Immature natural killer cell (primary cell): Measurements from ENCODE around the gene TEX14. TPM values are rescaled to one million over a fixed set of nuclear protein-coding genes. Genes with fewer than 3 reads are reported as not detected.

Experiments
- DNase-seq, 3 donors: peaks; one replicate each; pipeline ENCODE4 v3.0.0; 2022; ENCODE audit warnings: mixed read lengths in 1 of 3
- H3K27ac Mint-ChIP-seq, 6 donors: one replicate each; pipeline ENCODE4 v1.8.0; 2020; ENCODE audit warnings: mixed read lengths in 6 of 6, mild to moderate bottlenecking in 5 of 6, inconsistent platforms in 4 of 6, moderate library complexity in 3 of 6
- H3K27me3 Mint-ChIP-seq, 3 donors: one replicate each; pipeline ENCODE4 v1.8.0; 2020 to 2021; ENCODE audit warnings: low read depth in 3 of 3, mild to moderate bottlenecking in 3 of 3, mixed read lengths in 3 of 3, moderate library complexity in 3 of 3, inconsistent platforms in 1 of 3
- H3K36me3 Mint-ChIP-seq, 3 donors: one replicate each; pipeline ENCODE4 v1.8.0; 2020; ENCODE audit warnings: mixed read lengths in 3 of 3, inconsistent platforms in 2 of 3, mild to moderate bottlenecking in 2 of 3
- H3K4me1 Mint-ChIP-seq, 2 donors: one replicate each; pipeline ENCODE4 v1.8.0; 2020; ENCODE audit warnings: inconsistent platforms in 2 of 2, mild to moderate bottlenecking in 2 of 2, mixed read lengths in 2 of 2, moderate library complexity in 1 of 2
- H3K4me3 Mint-ChIP-seq, 5 donors: one replicate each; pipeline ENCODE4 v1.8.0; 2020; ENCODE audit warnings: mild to moderate bottlenecking in 5 of 5, mixed read lengths in 5 of 5, inconsistent platforms in 3 of 5, moderate library complexity in 3 of 5
- H3K9me3 Mint-ChIP-seq, 6 donors: one replicate each; pipeline ENCODE4 v1.8.0; 2020; ENCODE audit warnings: mild to moderate bottlenecking in 6 of 6, mixed read lengths in 6 of 6, inconsistent platforms in 4 of 6, moderate library complexity in 3 of 6
- polyA plus RNA-seq, 3 donors: library from polyadenylated mRNA; unstranded; fragments of 300-500 nt; fragmentation: Illumina TruSeq; gene quantifications; one replicate each; pipeline ENCODE4 v1.2.3, GENCODE V29; 2021

Gene TEX14, protein sequence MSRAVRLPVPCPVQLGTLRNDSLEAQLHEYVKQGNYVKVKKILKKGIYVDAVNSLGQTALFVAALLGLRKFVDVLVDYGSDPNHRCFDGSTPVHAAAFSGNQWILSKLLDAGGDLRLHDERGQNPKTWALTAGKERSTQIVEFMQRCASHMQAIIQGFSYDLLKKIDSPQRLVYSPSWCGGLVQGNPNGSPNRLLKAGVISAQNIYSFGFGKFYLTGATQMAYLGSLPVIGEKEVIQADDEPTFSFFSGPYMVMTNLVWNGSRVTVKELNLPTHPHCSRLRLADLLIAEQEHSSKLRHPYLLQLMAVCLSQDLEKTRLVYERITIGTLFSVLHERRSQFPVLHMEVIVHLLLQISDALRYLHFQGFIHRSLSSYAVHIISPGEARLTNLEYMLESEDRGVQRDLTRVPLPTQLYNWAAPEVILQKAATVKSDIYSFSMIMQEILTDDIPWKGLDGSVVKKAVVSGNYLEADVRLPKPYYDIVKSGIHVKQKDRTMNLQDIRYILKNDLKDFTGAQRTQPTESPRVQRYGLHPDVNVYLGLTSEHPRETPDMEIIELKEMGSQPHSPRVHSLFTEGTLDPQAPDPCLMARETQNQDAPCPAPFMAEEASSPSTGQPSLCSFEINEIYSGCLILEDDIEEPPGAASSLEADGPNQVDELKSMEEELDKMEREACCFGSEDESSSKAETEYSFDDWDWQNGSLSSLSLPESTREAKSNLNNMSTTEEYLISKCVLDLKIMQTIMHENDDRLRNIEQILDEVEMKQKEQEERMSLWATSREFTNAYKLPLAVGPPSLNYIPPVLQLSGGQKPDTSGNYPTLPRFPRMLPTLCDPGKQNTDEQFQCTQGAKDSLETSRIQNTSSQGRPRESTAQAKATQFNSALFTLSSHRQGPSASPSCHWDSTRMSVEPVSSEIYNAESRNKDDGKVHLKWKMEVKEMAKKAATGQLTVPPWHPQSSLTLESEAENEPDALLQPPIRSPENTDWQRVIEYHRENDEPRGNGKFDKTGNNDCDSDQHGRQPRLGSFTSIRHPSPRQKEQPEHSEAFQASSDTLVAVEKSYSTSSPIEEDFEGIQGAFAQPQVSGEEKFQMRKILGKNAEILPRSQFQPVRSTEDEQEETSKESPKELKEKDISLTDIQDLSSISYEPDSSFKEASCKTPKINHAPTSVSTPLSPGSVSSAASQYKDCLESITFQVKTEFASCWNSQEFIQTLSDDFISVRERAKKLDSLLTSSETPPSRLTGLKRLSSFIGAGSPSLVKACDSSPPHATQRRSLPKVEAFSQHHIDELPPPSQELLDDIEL (N-terminal part only)
- polyA plus RNA-seq: not detected

- Mint-ChIP-seq H3K4me3 (peak within 1 kb of the TSS; percentile 86 to 96 (median 89)), H3K27ac (peak within 1 kb of the TSS; percentile 74 to 97 (median 94)), H3K9me3 (no peaks in the 10 kb centered on the region), H3K36me3 (no peaks in the 10 kb centered on the region), H3K4me1 (peaks cover 22 to 23% of the 10 kb centered on the region in 2 donors), H3K27me3 (peaks cover 5 to 8% (median 6%) of the 10 kb centered on the region in 3 donors)
- DNase-seq: no peak
Measured at GRCh38 chr17:58691701-58692238, at the start of gene TEX14. Gene TEX14 (minus strand): TSS chr17:58692045. CDS start chr17:58652001, 40,044 bp downstream.

GRCh38 chr17:58741121-58741625, 49.3 kb upstream of the TEX14 start:
- Mint-ChIP-seq H3K4me3 (no peak overlapping the region), H3K27me3 (no peaks in the 10 kb centered on the region), H3K4me1 (no peaks in the 10 kb centered on the region), H3K9me3 (no peaks in the 10 kb centered on the region), H3K36me3 (no peaks in the 10 kb centered on the region), H3K27ac (no peak overlapping the region)
- no peak for DNase-seq

DNA sequence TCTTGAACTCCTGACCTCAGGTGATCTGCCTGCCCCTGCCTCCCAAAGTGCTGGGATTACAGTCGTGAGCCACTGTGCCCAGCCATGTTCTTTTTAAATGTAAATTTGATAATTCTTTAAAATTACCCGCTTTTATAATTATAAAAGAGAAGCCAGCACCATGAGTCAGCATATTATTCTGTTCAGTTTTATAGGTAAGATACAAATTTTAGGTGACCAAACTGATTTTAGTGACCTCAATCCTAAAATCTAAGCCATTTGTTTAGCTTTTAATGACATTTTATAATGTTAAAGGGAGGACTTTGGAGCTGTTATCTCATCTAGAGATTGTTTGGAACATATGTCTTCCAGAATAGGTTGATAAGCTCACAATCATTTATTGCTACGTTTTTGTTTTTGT, 43.0 kb upstream of the TEX14 start:
- Mint-ChIP-seq H3K27me3 (peaks cover 0 to 2% (median 0%) of the 10 kb centered on the region in 3 donors), H3K9me3 (no peaks in the 10 kb centered on the region), H3K4me1 (no peaks in the 10 kb centered on the region), H3K27ac (no peak overlapping the region), H3K36me3 (peaks cover 5 to 10% (median 6%) of the 10 kb centered on the region in 3 donors), H3K4me3 (no peak overlapping the region)
- DNase-seq: no peak

GRCh38 chr17:58734040-58734439, 42.2 kb upstream of the TEX14 start:
- Mint-ChIP-seq H3K4me3 (no peak overlapping the region), H3K36me3 (peaks cover 5 to 10% (median 6%) of the 10 kb centered on the region in 3 donors), H3K27me3 (peaks cover 0 to 2% (median under 1%) of the 10 kb centered on the region in 3 donors), H3K9me3 (no peaks in the 10 kb centered on the region), H3K4me1 (no peaks in the 10 kb centered on the region), H3K27ac (no peak overlapping the region)
- no peak for DNase-seq

DNA sequence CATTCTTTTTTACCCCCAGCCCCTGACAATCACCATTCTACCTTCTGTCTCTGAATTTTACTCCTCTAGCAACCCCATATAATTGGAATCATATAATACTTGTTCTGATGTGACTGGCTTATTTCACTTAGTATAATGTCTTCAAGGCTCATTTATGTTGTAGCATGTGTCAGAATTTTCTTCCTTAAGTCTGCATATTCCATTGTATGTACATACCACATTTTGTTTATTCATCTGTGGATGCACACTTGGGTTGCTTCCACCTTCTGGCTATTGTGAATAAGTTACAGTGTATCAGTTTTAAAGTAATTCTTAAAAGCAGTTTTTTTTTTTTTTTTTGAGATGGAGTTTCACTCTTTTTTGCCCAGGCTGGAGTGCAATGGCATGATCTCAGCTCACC, 39.1 kb upstream of the TEX14 start:
- no peak for DNase-seq
- H3K4me3 Mint-ChIP-seq: no peak overlapping the region
- peaks cover 0 to 1% (median under 1%) of the 10 kb centered on the region in 3 donors for H3K27me3 Mint-ChIP-seq
- H3K27ac Mint-ChIP-seq: no peak overlapping the region
- H3K36me3 Mint-ChIP-seq: peaks cover 5 to 13% (median 10%) of the 10 kb centered on the region in 3 donors
- H3K9me3 Mint-ChIP-seq: no peaks in the 10 kb centered on the region
- H3K4me1 Mint-ChIP-seq: no peaks in the 10 kb centered on the region

DNA sequence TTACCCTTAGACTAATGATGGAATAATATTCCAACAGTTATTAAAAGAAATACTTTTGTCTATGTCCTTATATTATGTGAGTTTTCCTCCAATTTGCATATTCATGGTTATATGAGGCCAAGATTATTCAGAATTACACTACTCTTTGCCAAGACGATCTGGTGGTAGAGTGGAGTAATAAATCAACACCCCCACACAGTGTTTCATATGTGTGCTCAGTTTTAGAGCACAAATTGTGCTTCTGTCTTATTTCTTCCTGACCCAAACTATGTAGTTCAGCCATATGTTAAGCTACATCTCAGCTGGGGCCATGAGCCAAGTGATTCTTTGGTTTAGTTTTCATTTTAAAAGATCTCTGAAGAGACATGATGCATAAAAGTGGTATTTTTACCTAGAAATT, 37.0 kb upstream of the TEX14 start:
- DNase-seq: no peak
- Mint-ChIP-seq H3K4me3 (no peak overlapping the region), H3K27ac (peak overlapping the region in 2 of 6 donors; percentile 23 to 77), H3K4me1 (no peaks in the 10 kb centered on the region), H3K9me3 (no peaks in the 10 kb centered on the region), H3K36me3 (peaks cover 5 to 19% (median 14%) of the 10 kb centered on the region in 3 donors), H3K27me3 (peaks cover 0 to 1% (median 0%) of the 10 kb centered on the region in 3 donors)

- peaks cover 8 to 36% (median 11%) of the 10 kb centered on the region in 3 donors for H3K36me3 Mint-ChIP-seq
Measured at GRCh38 chr17:58722696-58723095, 30.9 kb upstream of the TEX14 start.

DNA sequence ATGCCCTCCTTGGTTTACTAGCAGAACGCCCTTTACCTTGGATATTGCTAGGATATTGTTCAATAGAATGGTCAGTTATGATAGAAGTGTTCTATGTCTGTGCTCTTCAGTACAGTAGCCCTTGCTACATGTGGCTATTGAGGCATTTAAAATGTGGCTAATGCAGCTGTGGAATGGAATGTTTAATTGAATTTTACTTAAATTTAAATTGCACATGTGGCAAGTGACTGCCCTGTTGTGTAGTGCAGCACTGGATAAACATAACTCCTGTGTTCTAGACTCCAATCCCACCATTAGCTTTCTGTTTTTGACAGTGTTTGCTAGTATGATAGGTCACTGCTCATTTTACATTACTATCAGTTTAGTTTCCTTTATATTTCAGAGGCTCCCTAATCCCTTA, 30.4 kb upstream of the TEX14 start:
- no peak overlapping the region for H3K4me3 Mint-ChIP-seq
- H3K9me3 Mint-ChIP-seq: no peaks in the 10 kb centered on the region
- H3K27ac Mint-ChIP-seq: no peak overlapping the region
- peaks cover 8 to 36% (median 11%) of the 10 kb centered on the region in 3 donors for H3K36me3 Mint-ChIP-seq
- DNase-seq: no peak
- H3K4me1 Mint-ChIP-seq: no peaks in the 10 kb centered on the region
- no peaks in the 10 kb centered on the region for H3K27me3 Mint-ChIP-seq

More at GRCh38 chr17:58722696-58723095, 30.9 kb upstream of the TEX14 start:
- no peak for DNase-seq
- Mint-ChIP-seq H3K4me3 (no peak overlapping the region), H3K4me1 (no peaks in the 10 kb centered on the region), H3K27ac (peak overlapping the region in 1 of 6 donors; percentile 3), H3K9me3 (no peaks in the 10 kb centered on the region), H3K27me3 (no peaks in the 10 kb centered on the region)

GRCh38 chr17:58710948-58711552, 19.2 kb upstream of the TEX14 start:
- peak in 2 of 3 donors; percentile 9 to 35 for DNase-seq
- Mint-ChIP-seq H3K27me3 (no peaks in the 10 kb centered on the region), H3K36me3 (peaks cover 12 to 24% (median 19%) of the 10 kb centered on the region in 3 donors), H3K9me3 (no peaks in the 10 kb centered on the region), H3K4me3 (no peak overlapping the region), H3K4me1 (no peaks in the 10 kb centered on the region), H3K27ac (no peak overlapping the region)

DNA sequence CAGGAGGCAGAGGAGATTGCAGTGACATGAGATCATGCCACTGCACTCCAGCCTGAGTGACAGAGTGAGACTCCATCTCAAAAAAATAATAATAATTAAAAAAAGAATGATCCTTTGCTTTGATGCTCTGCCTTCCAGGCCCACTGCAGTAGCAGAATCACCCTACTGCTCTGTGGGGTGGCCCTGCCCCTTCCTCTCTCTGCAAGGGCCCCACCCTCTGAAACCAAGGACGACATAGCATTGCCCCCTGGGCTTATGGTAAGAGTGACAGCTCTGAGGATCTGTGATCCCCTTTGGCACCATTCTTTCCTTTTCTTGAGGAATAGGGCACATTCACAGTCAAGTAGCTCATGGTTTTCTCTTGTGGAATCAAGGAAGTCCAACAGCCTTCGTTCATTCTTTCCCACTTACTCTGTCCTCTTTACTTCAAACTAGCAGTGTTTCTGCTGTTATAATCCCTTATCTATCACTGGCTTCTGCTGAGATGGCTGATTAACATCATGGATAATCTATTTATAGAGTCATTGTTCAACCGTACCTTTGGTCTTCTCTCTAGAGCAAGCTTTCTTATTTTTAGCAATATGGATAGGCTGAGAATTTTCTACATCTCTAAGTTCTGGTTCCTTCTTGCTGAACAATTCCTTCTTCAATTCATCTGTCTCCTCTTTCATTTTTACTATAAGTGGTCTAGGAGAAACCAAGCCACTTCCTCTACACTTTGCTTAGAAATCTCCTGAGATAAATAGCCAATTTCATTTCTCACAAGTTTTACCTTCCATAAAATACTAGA, 14.7 kb upstream of the TEX14 start:
- H3K4me1 Mint-ChIP-seq: no peaks in the 10 kb centered on the region
- peaks cover 0 to 2% (median 0%) of the 10 kb centered on the region in 3 donors for H3K27me3 Mint-ChIP-seq
- H3K4me3 Mint-ChIP-seq: no peak overlapping the region
- no peak for DNase-seq
- H3K9me3 Mint-ChIP-seq: no peaks in the 10 kb centered on the region
- H3K36me3 Mint-ChIP-seq: peaks cover 12 to 26% (median 22%) of the 10 kb centered on the region in 3 donors
- H3K27ac Mint-ChIP-seq: peak overlapping the region in 2 of 6 donors; percentile 27 to 59

DNA sequence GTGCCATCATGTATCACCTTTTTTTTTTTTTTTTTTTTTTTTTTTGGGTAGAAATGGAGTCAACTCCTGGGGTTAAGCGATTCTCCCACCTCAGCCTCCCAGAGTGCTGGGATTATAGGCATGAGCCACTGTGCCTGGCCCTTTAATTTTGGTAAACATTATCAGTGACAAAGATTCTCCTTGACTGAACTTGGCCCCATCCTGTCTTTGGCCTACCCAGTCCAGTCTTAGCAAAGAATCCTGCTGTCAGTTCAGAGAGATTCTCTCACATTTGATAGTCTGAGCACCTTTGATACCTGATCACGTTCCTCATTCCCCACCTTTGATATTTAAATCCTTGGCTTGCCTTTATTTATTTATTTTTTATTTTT, 12.1 kb upstream of the TEX14 start:
- Mint-ChIP-seq H3K4me3 (no peak overlapping the region), H3K27ac (no peak overlapping the region), H3K27me3 (peaks cover 0 to 2% (median 0%) of the 10 kb centered on the region in 3 donors), H3K9me3 (no peaks in the 10 kb centered on the region), H3K4me1 (no peaks in the 10 kb centered on the region), H3K36me3 (peaks cover 5 to 13% (median 13%) of the 10 kb centered on the region in 3 donors)
- DNase-seq: no peak
